IPS-18c (cell line): ENCODE results near the gene UBE3C.
"Not testable (repeated sequence)": the region's sequence is repeated elsewhere in the genome, so short reads cannot be mapped to it uniquely, and the experiment has no call there.

Experiments used
- H3K4me3 ChIP-seq: 2 replicates; pipeline ENCODE4 v1.7.0; 2013; ENCODE audit warnings: low read depth, mild to moderate bottlenecking, low read length, moderate library complexity; ENCODE audit not compliant: insufficient read depth
- H3K9me3 ChIP-seq: one replicate; pipeline ENCODE4 v1.6.1; 2013; ENCODE audit warnings: mild to moderate bottlenecking, low read length, moderate library complexity; ENCODE audit not compliant: control insufficient read depth, insufficient read depth

The UBE3C gene

DNA sequence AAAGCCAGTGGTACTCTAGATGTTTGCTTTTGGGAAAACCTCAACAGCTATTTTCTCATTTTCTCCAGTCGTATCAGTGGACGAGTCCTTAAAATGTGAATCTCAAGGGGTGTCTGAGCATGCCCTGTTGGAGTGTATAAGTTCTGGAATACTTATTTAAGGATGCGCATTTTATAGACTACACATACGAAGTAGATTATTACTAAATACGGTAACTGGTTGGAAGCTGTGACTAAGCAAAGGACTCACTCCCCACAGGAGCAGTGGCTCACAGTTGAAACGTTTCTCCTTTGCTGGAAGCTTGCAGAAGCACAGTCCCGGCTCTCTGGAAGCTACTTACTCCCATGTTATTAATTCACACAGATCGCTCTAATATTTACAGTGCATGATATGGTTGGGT, 107.3 kb downstream of the UBE3C start:
- no peaks in the 10 kb centered on the region for H3K9me3 ChIP-seq
- H3K4me3 ChIP-seq = no peak overlapping the region

DNA sequence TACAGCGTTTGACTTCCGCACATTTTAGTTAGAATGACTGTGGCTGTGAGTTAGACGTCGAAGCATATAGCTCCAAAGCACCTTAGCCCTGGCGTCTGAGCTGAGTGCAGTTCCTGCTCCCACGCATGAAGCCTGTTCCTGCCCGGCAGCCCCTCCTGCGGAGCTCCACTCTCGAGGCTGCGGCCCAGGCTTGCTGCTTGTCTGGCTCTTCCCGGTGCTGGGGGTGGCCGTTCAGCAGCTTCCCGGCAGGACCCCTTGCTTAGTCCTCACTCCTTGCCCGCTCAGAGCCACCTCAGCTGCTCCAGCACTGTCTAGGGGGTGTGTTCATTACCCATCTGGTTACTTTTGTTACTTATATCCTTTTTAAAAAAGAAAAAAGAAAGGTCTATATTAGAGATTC, 109.9 kb downstream of the UBE3C start:
- H3K9me3 ChIP-seq = no peaks in the 10 kb centered on the region

GRCh38 chr7:157250605-157251228, 112.0 kb downstream of the UBE3C start:
- Histone ChIP-seq H3K9me3 (no peaks in the 10 kb centered on the region), H3K4me3 (no peak overlapping the region)

More for the DNA sequence above, 109.9 kb downstream of the UBE3C start:
- no peak overlapping the region for H3K4me3 ChIP-seq

DNA sequence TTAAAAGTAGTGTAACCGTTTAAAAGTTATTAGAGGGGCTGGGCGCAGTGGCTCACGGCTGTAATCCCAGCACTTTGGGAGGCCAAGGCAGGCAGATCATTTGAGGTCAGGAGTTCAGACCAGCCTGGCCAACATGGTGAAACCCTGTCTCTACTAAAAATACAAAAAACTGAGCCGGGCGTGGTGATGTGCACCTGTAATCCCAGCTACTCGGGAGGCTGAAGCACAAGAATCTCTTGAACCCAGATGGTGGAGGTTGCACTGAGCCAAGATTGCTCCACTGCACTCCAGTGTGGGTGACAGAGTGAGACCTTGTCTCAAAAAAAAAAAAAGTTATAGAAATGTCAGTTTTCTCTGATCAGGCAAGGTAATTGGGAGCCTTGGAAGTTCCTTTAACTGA, 113.1 kb downstream of the UBE3C start:
- H3K9me3 ChIP-seq, H3K4me3 ChIP-seq: not testable (repeated sequence)

DNA sequence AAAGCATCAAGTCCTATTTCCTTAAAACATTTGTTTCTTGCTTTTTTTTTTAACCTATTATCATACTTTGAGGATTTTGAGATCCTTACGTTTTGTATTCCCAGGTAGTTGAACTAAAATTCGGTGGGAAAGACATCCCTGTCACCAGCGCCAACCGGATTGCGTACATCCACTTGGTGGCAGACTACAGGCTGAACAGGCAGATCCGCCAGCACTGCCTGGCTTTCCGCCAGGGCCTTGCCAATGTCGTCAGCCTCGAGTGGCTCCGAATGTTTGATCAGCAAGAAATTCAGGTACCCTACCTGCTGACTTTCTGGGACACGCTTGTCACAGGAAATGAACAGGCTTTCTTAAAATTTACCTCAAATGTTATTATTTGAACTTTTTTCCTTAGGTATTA, 115.1 kb downstream of the UBE3C start:
- H3K4me3 ChIP-seq = no peak overlapping the region
- no peaks in the 10 kb centered on the region for H3K9me3 ChIP-seq

DNA sequence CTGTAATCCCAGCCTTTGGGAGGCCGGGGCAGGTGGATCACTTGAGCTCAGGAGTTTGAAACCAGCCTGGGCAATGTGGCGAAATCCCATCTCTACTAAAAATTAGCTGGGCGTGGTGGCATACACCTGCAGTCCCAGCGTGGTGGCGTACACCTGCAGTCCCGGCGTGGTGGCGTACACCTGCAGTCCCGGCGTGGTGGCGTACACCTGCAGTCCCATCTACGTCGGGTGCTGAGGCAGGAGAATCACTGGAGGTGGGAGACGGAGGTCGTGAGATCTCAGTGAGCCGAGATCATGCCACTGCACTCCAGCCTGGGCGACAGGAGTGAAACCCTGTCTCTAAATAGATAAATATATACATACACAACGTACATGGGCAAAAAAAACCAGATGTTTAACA, 116.1 kb downstream of the UBE3C start:
- H3K9me3 ChIP-seq, H3K4me3 ChIP-seq: not testable (repeated sequence)

DNA sequence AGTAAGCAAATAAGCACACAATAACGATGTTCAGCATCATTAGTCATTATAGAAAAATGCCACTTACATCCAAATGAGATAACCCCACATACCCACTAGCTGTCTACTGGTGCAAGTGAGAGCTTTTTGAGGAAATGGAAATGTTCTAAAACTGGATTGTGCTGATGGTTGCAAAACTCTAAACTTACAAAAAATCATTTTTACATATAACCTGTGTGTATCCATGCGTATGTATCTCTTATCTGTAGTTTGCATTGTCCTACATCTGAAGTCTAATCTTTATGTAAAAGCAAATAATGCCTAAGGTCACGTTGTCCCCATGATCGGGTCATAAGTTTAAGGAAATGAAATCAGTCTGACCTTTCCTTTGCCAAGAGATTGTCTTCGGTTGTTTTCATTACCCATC, 116.5 kb downstream of the UBE3C start:
- H3K9me3 ChIP-seq = no peaks in the 10 kb centered on the region
- no peak overlapping the region for H3K4me3 ChIP-seq

DNA sequence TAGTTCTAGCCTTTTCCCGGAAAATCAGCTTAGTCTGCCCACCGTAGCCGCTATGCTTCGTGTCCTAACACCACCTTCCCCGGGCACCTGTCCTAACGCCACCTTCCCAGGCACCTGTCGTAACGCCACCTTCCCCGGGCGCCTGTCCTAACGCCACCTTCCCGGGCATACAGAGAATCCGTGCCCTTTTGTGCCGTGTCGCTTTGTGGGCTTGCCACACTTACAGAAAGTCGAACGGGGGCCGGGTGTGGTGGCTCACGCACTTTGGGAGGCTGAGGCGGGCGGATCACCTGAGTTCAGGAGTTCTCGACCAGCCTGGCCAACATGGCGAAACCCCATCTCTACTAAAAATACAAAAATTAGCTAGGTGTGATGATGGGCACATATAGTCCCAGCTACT, 124.4 kb downstream of the UBE3C start:
- Histone ChIP-seq H3K4me3 (no peak overlapping the region), H3K9me3 (no peaks in the 10 kb centered on the region)

DNA sequence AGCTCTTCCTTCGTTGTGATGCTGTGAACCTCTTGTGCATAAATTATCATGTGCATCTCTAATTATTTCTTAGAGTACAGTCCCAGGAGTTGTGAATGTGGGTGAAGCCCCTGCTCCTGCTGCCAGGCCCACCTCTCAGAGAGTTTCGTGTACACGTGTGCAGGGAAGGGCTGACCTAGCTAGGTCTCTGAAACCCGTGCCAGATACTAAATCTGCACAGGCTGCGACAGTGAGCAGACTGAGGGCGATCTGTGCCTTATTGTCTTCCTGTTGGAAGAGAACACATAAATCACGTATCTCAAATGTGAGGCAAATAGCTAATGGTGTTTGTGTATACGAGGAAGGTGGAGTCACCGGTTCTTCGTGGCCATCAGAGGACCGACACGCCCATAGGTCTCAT, 126.3 kb downstream of the UBE3C start:
- Histone ChIP-seq H3K4me3 (no peak overlapping the region), H3K9me3 (no peaks in the 10 kb centered on the region)

DNA sequence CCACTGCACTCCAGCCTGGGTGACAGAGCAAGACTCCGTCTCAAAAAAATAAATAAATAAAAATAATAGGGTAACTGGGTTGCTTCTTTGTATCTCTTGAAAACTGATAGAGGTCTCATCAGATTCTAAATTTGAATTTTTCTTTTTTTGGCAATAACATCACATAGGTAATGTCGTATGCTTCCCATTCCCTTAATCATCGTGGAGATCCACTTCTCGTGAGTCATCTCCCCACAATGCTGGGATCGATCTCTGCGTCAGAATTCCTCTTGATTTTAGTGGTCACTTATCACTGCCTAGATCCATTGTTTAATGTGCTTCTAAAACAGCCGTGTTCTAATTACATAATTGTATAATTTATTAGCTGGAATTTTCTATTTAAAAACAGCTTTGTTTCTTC, 127.5 kb downstream of the UBE3C start:
- Histone ChIP-seq H3K9me3 (no peaks in the 10 kb centered on the region), H3K4me3 (no peak overlapping the region)

GRCh38 chr7:157267516-157267915, 128.8 kb downstream of the UBE3C start:
- H3K9me3 ChIP-seq = no peaks in the 10 kb centered on the region

DNA sequence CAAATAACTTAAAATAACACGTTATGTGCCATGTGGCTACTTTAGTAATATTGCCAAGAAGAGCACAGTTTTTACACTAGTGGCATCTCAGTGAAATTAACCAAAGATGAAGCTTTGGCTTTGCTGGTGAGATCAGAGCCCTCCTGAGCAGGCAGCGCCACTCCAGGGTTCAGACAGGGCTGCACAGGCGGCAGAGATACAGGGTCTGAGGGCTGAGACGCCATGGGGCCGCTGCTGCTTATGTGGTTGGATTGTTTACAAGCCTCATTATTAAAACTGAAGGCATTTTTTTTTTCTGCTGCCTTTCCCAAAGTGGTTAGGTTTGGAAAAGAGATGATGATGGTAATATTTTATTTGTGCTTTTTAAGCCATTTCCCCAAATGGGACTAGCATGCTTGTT, 129.2 kb downstream of the UBE3C start:
- no peaks in the 10 kb centered on the region for H3K9me3 ChIP-seq
- no peak overlapping the region for H3K4me3 ChIP-seq

More at GRCh38 chr7:157267516-157267915, 128.8 kb downstream of the UBE3C start:
- no peak overlapping the region for H3K4me3 ChIP-seq

GRCh38 chr7:157268540-157268939, 129.8 kb downstream of the UBE3C start:
- Histone ChIP-seq H3K9me3 (no peaks in the 10 kb centered on the region), H3K4me3 (no peak overlapping the region)

GRCh38 chr7:157269341-157270059, 130.8 kb downstream of the UBE3C start:
- Histone ChIP-seq H3K9me3 (no peaks in the 10 kb centered on the region), H3K4me3 (no peak overlapping the region)

DNA sequence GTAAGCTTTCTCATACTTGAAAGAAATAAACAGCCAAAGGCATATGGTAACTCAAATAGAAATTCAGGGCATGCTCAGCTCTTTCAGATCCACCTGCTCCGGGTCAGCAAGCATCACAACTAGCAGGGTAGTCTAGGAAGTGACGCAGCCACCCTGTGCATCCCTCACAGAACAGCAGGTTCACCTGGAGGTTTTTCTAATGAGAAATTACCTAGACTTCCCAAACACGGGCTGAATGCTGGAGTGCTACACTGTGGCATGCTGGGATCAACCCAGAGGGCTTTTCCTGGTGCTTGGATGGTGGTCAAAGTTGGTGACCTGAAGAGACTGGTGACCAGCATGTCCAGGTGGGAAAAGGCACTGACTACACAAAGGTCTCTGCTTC, 131.3 kb downstream of the UBE3C start:
- Histone ChIP-seq H3K9me3 (no peaks in the 10 kb centered on the region), H3K4me3 (no peak overlapping the region)

DNA sequence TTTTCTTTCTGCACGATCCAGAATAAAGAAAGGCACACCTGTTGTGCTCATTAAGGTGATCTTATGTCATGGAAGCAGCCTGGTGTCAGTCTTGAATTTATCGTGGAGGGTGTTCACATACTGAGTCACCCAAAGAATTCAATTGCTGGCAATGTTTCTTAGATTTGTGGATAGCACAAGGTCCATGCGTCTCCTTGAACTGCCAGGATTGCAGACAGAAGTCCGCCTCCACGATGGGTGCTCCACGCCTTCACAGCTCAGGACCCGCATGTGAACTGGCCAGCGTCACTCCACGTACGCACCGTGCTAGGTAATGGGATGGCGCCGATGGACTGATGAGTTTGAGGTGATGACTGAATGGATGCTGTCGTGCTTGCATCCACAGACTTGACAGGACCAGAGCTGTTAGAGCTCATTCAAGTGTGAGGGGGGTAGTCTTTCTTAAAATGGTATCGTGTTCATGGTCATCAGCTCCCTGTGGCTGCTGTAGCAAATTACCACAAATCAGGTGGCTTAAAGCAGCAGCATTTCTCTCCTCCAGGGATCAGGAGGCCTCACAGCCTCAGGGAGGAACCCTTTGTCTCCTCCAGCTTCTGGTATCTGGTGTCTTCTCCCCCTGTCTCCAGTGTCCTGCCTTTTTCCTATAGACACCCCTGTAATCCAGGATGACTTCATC, 132.7 kb downstream of the UBE3C start:
- Histone ChIP-seq H3K4me3 (no peak overlapping the region), H3K9me3 (no peaks in the 10 kb centered on the region)

GRCh38 chr7:157271991-157272324, 133.2 kb downstream of the UBE3C start:
- no peak overlapping the region for H3K4me3 ChIP-seq
- H3K9me3 ChIP-seq = no peaks in the 10 kb centered on the region

- no peak overlapping the region for H3K4me3 ChIP-seq
- H3K9me3 ChIP-seq = no peaks in the 10 kb centered on the region
These were observed 133.9 kb downstream of the UBE3C start for GRCh38 chr7:157272351-157273207.
